Mucosa of rectum (tissue), 2 donors: ENCODE data around the gene SLC15A3.

Experiments used
- H3K27ac ChIP-seq, 2 donors: one replicate each; pipeline ENCODE4 v1.7.0; 2013; ENCODE audit warnings: inconsistent platforms in 2 of 2, low read depth in 2 of 2, low read length in 2 of 2
- H3K27me3 ChIP-seq, 2 donors: one replicate each; pipeline ENCODE4 v1.7.0; 2013; ENCODE audit warnings: low read length in 2 of 2; ENCODE audit not compliant: control insufficient read depth in 2 of 2, insufficient read depth in 2 of 2
- H3K36me3 ChIP-seq, 2 donors: one replicate each; pipeline ENCODE4 v1.7.0; 2013; ENCODE audit warnings: low read length in 2 of 2; ENCODE audit not compliant: control insufficient read depth in 2 of 2, insufficient read depth in 2 of 2
- H3K4me1 ChIP-seq, 2 donors: one replicate each; pipeline ENCODE4 v1.7.0; 2013; ENCODE audit warnings: low read length in 2 of 2, mild to moderate bottlenecking in 1 of 2; ENCODE audit not compliant: control insufficient read depth in 2 of 2, insufficient read depth in 2 of 2
- H3K4me3 ChIP-seq, 2 donors: one replicate each; pipeline ENCODE4 v1.7.0; 2013; ENCODE audit warnings: low read length in 2 of 2
- H3K9ac ChIP-seq, 2 donors: one replicate each; pipeline ENCODE4 v1.7.0; 2013; ENCODE audit warnings: low read length in 2 of 2, low read depth in 1 of 2, mild to moderate bottlenecking in 1 of 2
- H3K9me3 ChIP-seq, 2 donors: one replicate each; pipeline ENCODE4 v1.7.0; 2013; ENCODE audit warnings: low read length in 2 of 2; ENCODE audit not compliant: control insufficient read depth in 2 of 2
- donor health status: healthy.
- donor health status: Normal muscosa, but diverticular disease.

SLC15A3 gene

GRCh38 chr11:60950933-60951605, 907 bp downstream of the SLC15A3 start:
- Histone ChIP-seq H3K4me1 (peaks cover 0 to 6% of the 10 kb centered on the region in 2 donors), H3K27me3 (no peaks in the 10 kb centered on the region), H3K27ac (peak overlapping the region; percentile 71 to 82), H3K36me3 (peaks cover 0 to 3% of the 10 kb centered on the region in 2 donors), H3K9ac (peak overlapping the region in 1 of 2 donors; percentile 26), H3K9me3 (no peaks in the 10 kb centered on the region), H3K4me3 (peak overlapping the region; percentile 68 to 79)

GRCh38 chr11:60950024-60950423, 2.0 kb downstream of the SLC15A3 start:
- H3K36me3 ChIP-seq = peaks cover 0 to 3% of the 10 kb centered on the region in 2 donors
- peak overlapping the region; percentile 6 to 51 for H3K4me3 ChIP-seq
- no peaks in the 10 kb centered on the region for H3K9me3 ChIP-seq
- no peak overlapping the region for H3K9ac ChIP-seq
- H3K27me3 ChIP-seq = no peaks in the 10 kb centered on the region
- peaks cover 0 to 6% of the 10 kb centered on the region in 2 donors for H3K4me1 ChIP-seq
- no peak overlapping the region for H3K27ac ChIP-seq

- no peak overlapping the region for H3K4me3 ChIP-seq
- no peaks in the 10 kb centered on the region for H3K27me3 ChIP-seq
- peaks cover 0 to 6% of the 10 kb centered on the region in 2 donors for H3K4me1 ChIP-seq
- H3K36me3 ChIP-seq = peaks cover 3% of the 10 kb centered on the region in 2 donors
- no peaks in the 10 kb centered on the region for H3K9me3 ChIP-seq
- no peak overlapping the region for H3K27ac ChIP-seq
- H3K9ac ChIP-seq = no peak overlapping the region
Observed at GRCh38 chr11:60948250-60948649, 3.7 kb downstream of the SLC15A3 start.

- no peak overlapping the region for H3K9ac ChIP-seq
- no peak overlapping the region for H3K27ac ChIP-seq
- peaks cover 2 to 3% of the 10 kb centered on the region in 2 donors for H3K4me1 ChIP-seq
Observed at GRCh38 chr11:60947700-60948099, 4.3 kb downstream of the SLC15A3 start.

GRCh38 chr11:60946601-60947264, 5.2 kb downstream of the SLC15A3 start:
- no peak overlapping the region for H3K4me3 ChIP-seq
- H3K9me3 ChIP-seq = no peaks in the 10 kb centered on the region
- no peak overlapping the region for H3K27ac ChIP-seq
- H3K36me3 ChIP-seq = peaks cover 5 to 10% of the 10 kb centered on the region in 2 donors
- H3K27me3 ChIP-seq = no peaks in the 10 kb centered on the region
- no peak overlapping the region for H3K9ac ChIP-seq
- peaks cover 0 to 4% of the 10 kb centered on the region in 2 donors for H3K4me1 ChIP-seq

More at GRCh38 chr11:60947700-60948099, 4.3 kb downstream of the SLC15A3 start:
- Histone ChIP-seq H3K4me3 (no peak overlapping the region), H3K9me3 (no peaks in the 10 kb centered on the region), H3K36me3 (peaks cover 3% of the 10 kb centered on the region in 2 donors), H3K27me3 (no peaks in the 10 kb centered on the region)

- Histone ChIP-seq H3K9me3 (no peaks in the 10 kb centered on the region), H3K27ac (no peak overlapping the region), H3K27me3 (no peaks in the 10 kb centered on the region), H3K36me3 (peaks cover 9 to 18% of the 10 kb centered on the region in 2 donors), H3K9ac (no peak overlapping the region), H3K4me3 (no peak overlapping the region), H3K4me1 (peaks cover 0 to 4% of the 10 kb centered on the region in 2 donors)
Observed at GRCh38 chr11:60945295-60945667, 6.7 kb downstream of the SLC15A3 start.

- no peaks in the 10 kb centered on the region for H3K27me3 ChIP-seq
- H3K27ac ChIP-seq = no peak overlapping the region
- H3K4me1 ChIP-seq = peaks cover 0 to 4% of the 10 kb centered on the region in 2 donors
- H3K4me3 ChIP-seq = no peak overlapping the region
- no peaks in the 10 kb centered on the region for H3K9me3 ChIP-seq
- peaks cover 9 to 18% of the 10 kb centered on the region in 2 donors for H3K36me3 ChIP-seq
- no peak overlapping the region for H3K9ac ChIP-seq
Observed at GRCh38 chr11:60944490-60945294, 7.3 kb downstream of the SLC15A3 start.

GRCh38 chr11:60942970-60943565, 8.9 kb downstream of the SLC15A3 start:
- no peaks in the 10 kb centered on the region for H3K9me3 ChIP-seq
- no peak overlapping the region for H3K4me3 ChIP-seq
- H3K36me3 ChIP-seq = peaks cover 9 to 22% of the 10 kb centered on the region in 2 donors
- no peak overlapping the region for H3K27ac ChIP-seq
- H3K27me3 ChIP-seq = no peaks in the 10 kb centered on the region
- H3K9ac ChIP-seq = peak overlapping the region in 1 of 2 donors; percentile 29
- H3K4me1 ChIP-seq = peaks cover 0 to 4% of the 10 kb centered on the region in 2 donors

GRCh38 chr11:60942219-60942618, 9.8 kb downstream of the SLC15A3 start:
- Histone ChIP-seq H3K36me3 (peaks cover 9 to 22% of the 10 kb centered on the region in 2 donors), H3K27ac (no peak overlapping the region), H3K9ac (no peak overlapping the region), H3K27me3 (no peaks in the 10 kb centered on the region), H3K4me1 (peaks cover 0 to 4% of the 10 kb centered on the region in 2 donors), H3K4me3 (no peak overlapping the region), H3K9me3 (no peaks in the 10 kb centered on the region)
